ENCODE data around the gene RMND5A.

Gene RMND5A

GRCh38 chr2:86825036-86825692 lies 105.1 kb downstream of the RMND5A start:
- no peak overlapping the region for H3K4me3 ChIP-seq (ENCODE audit: low read depth, low read length)

- no peak overlapping the region for H3K4me3 ChIP-seq (ENCODE audit: low read depth, low read length)
Measured at GRCh38 chr2:86825693-86826381, 105.7 kb downstream of the RMND5A start.

GRCh38 chr2:86826951-86827350 lies 106.9 kb downstream of the RMND5A start:
- H3K4me3 ChIP-seq (ENCODE audit: low read depth, low read length), result no peak overlapping the region

Measured in iPS-11a (cell line).